ENCODE results near the gene MSMO1. TPM values are rescaled to one million over a fixed set of nuclear protein-coding genes. Genes with fewer than 3 reads are reported as not detected.
A peak's percentile ranks its signal among the peaks of the same experiment; 100 is the strongest.

MSMO1 gene
- total RNA-seq, 4 donors from 2014 or later = 13.2 to 45.2 (median 19.3) TPM

DNA sequence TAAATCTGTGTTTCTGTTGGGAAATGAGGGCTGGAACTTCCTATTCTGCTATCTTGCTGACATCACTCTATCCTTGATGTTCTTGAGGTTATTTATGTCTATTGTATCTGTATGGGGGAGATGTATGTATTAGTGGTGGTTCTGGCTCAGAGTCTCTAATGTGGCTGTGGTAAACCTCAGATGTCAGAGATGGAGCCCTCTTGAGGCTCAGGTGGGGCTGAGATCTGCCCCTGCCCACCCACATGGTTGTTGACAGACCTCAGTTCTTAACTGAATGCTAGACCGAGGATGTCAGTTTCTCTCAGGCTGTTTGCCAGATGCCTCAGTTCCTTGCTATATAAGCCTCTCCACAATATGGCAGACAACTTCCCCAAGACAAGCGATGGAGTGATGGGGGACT lies 48.0 kb downstream of the MSMO1 start:
- DNase-seq (ENCODE audit: low spot score) (no peak), ATAC-seq (ENCODE audit: low FRiP score) (no peak)
- TF ChIP-seq, protein P1, sequence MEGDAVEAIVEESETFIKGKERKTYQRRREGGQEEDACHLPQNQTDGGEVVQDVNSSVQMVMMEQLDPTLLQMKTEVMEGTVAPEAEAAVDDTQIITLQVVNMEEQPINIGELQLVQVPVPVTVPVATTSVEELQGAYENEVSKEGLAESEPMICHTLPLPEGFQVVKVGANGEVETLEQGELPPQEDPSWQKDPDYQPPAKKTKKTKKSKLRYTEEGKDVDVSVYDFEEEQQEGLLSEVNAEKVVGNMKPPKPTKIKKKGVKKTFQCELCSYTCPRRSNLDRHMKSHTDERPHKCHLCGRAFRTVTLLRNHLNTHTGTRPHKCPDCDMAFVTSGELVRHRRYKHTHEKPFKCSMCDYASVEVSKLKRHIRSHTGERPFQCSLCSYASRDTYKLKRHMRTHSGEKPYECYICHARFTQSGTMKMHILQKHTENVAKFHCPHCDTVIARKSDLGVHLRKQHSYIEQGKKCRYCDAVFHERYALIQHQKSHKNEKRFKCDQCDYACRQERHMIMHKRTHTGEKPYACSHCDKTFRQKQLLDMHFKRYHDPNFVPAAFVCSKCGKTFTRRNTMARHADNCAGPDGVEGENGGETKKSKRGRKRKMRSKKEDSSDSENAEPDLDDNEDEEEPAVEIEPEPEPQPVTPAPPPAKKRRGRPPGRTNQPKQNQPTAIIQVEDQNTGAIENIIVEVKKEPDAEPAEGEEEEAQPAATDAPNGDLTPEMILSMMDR (IDR thresholded peaks at IDR 0.05) = no peak

DNA sequence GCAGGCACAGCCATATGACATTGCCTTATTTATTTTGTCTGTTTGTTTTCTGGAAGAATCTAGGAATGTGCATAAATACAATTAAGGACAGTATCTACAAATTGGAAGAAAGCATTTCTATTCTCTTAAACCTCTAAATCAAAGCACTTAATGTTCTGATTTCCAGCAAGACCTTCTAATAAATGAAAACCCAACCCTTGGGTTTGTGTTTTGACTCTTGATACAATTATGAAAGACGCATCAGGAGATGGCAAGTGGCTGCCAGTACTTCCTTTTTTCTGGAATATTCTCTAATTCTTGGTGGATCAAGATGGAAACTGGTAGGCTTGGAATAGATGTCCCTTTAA lies 50.9 kb downstream of the MSMO1 start:
- TF ChIP-seq, protein P1 (IDR thresholded peaks at IDR 0.05) = no peak
- no peak for DNase-seq (ENCODE audit: low spot score)
- no peak for ATAC-seq (ENCODE audit: low FRiP score)

DNA sequence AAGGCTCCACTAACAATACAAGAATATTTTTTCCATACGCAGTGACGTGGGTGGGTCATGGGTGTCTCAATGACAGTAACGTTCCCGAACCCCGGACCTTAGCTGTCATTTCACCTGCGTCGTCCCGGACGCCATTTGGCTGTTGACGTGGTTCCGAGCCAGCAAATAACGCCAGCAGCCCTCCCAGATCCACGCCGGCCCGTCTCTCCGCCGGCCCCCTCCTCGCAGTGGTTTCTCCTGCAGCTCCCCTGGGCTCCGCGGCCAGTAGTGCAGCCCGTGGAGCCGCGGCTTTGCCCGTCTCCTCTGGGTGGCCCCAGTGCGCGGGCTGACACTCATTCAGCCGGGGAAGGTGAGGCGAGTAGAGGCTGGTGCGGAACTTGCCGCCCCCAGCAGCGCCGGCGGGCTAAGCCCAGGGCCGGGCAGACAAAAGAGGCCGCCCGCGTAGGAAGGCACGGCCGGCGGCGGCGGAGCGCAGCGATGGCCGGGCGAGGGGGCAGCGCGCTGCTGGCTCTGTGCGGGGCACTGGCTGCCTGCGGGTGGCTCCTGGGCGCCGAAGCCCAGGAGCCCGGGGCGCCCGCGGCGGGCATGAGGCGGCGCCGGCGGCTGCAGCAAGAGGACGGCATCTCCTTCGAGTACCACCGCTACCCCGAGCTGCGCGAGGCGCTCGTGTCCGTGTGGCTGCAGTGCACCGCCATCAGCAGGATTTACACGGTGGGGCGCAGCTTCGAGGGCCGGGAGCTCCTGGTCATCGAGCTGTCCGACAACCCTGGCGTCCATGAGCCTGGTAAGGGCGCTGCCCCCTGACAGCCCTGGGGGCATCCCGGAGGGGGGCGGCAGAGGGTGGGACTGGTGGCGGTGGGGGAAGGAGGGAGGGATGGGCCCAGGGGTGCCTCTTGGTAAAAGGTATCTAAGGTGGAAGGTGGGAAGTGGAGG lies 51.5 kb downstream of the MSMO1 start, which contains the start of gene CPE:
Gene CPE (plus strand): TSS at position 264 of the 933 bp plus-strand sequence. CDS start 214 bp downstream, at position 478.
- DNase-seq (ENCODE audit: low spot score) (peak; percentile 44), ATAC-seq (ENCODE audit: low FRiP score) (peak; percentile 98)
- TF ChIP-seq, protein P1 (IDR thresholded peaks at IDR 0.05) = no peak

DNA sequence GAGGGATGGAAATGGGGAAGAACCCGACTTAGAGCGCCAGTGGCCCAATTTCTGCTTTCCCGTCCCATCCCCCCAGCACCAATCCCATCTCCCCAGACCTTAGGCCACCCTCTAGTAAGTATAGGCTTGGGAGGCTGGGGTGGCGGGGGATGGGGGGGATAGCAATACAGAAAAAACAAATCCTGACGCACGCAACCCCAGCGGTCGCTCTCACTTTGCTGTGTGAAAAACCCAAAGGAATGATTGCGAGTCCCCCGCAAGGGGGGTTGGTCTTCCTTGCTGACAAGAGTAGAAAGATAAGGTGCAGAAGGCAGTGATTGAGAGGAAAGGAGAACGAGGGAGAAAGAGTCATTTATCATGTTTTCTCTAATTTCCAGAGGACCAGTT lies 52.2 kb downstream of the MSMO1 start:
- DNase-seq (ENCODE audit: low spot score) = no peak

DNA sequence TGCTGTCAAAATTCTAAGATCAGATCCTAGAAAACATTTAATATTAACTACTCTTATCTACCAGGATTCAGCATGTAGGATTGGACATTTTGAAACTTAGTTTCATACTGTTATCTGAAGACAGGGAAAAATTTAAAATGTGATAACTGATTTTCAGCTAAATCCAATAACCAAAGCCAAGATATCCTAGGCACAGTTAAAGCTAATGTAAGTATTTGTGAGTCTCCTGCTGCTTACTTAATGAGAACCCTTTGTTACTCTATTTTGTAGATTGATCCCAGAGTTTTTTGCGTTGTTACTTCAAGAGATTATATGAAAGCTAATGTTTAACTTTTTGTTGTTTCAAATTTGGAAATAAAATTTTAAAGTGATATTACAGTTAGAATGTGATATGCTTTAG lies 53.3 kb downstream of the MSMO1 start:
- TF ChIP-seq, protein P1 (IDR thresholded peaks at IDR 0.05) = no peak
- DNase-seq (ENCODE audit: low spot score) = no peak
- no peak for ATAC-seq (ENCODE audit: low FRiP score)

More for the DNA sequence above, 52.2 kb downstream of the MSMO1 start:
- TF ChIP-seq, protein P1 (IDR thresholded peaks at IDR 0.05) = no peak
- peak; percentile 26 for ATAC-seq (ENCODE audit: low FRiP score)

DNA sequence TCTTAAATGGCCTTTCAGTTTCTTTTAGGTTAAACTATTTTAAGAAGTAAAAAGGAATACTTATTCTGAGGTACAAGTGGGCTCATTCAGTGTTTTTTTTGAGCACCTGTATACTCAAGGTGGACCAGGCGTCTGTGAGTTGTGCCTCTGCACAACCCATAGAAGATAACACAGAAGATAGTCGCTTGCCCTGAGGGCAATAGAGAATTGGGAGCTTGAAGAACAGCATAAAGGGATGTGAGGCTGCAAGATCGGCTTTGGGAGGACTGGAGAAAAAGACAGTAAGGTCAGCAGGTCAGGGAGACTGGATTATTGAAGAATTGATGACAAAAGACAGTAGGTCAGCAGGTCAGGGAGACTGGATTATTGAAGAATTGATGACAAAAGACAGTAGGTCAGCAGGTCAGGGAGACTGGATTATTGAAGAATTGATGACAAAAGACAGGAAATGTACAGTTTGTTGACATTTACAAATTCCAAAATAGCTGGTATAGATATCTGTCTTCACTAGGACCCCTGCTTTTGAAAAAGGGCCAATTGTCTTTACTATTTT lies 54.4 kb downstream of the MSMO1 start:
- ATAC-seq (ENCODE audit: low FRiP score) = no peak

More for the DNA sequence above, 54.4 kb downstream of the MSMO1 start:
- DNase-seq (ENCODE audit: low spot score) = no peak
- TF ChIP-seq, protein P1 (IDR thresholded peaks at IDR 0.05) = no peak

All from omental fat pad (tissue), 4 donors.